ENCODE results near the gene CDH4. TPM values are rescaled to one million over a fixed set of nuclear protein-coding genes. Genes with fewer than 3 reads are reported as not detected.
A peak's percentile ranks its signal among the peaks of the same experiment; 100 is the strongest.

CDH4 gene
- polyA plus RNA-seq, 6 donors from 2014 or later: not detected

GRCh38 chr20:61897401-61898295 is 645.6 kb downstream of the CDH4 start:
- H3K4me3 Mint-ChIP-seq: no peak overlapping the region
- no peak for ATAC-seq (ENCODE audit: low read depth in 2 of 2)

GRCh38 chr20:61898405-61898804 is 646.3 kb downstream of the CDH4 start:
- Mint-ChIP-seq H3K27me3 (peaks cover 0 to 7% (median 3%) of the 10 kb centered on the region in 3 donors), H3K4me1 (no peaks in the 10 kb centered on the region), H3K9me3 (no peaks in the 10 kb centered on the region), H3K36me3 (no peaks in the 10 kb centered on the region), H3K27ac (no peak overlapping the region), H3K4me3 (no peak overlapping the region)
- DNase-seq: no peak
- ATAC-seq (ENCODE audit: low read depth in 2 of 2): no peak

More at GRCh38 chr20:61897401-61898295, 645.6 kb downstream of the CDH4 start:
- Mint-ChIP-seq H3K27ac (peak overlapping the region in 1 of 6 donors; percentile 69), H3K27me3 (peaks cover under 1 to 7% (median 6%) of the 10 kb centered on the region in 3 donors), H3K36me3 (no peaks in the 10 kb centered on the region), H3K4me1 (no peaks in the 10 kb centered on the region), H3K9me3 (no peaks in the 10 kb centered on the region)
- DNase-seq: no peak

GRCh38 chr20:61900011-61900944 is 648.2 kb downstream of the CDH4 start:
- DNase-seq (no peak), ATAC-seq (ENCODE audit: low read depth in 2 of 2) (no peak)
- no peak overlapping the region for H3K4me3 Mint-ChIP-seq
- no peaks in the 10 kb centered on the region for H3K4me1 Mint-ChIP-seq
- no peak overlapping the region for H3K27ac Mint-ChIP-seq
- no peaks in the 10 kb centered on the region for H3K9me3 Mint-ChIP-seq
- no peaks in the 10 kb centered on the region for H3K27me3 Mint-ChIP-seq
- H3K36me3 Mint-ChIP-seq: no peaks in the 10 kb centered on the region

GRCh38 chr20:61900945-61901293 is 648.9 kb downstream of the CDH4 start:
- H3K4me3 Mint-ChIP-seq: no peak overlapping the region
- peak overlapping the region in 1 of 6 donors; percentile 33 for H3K27ac Mint-ChIP-seq
- H3K36me3 Mint-ChIP-seq: no peaks in the 10 kb centered on the region
- ATAC-seq (ENCODE audit: low read depth in 2 of 2) (no peak), DNase-seq (no peak)
- H3K27me3 Mint-ChIP-seq: no peaks in the 10 kb centered on the region
- no peaks in the 10 kb centered on the region for H3K9me3 Mint-ChIP-seq
- no peaks in the 10 kb centered on the region for H3K4me1 Mint-ChIP-seq

GRCh38 chr20:61901392-61902220 is 649.5 kb downstream of the CDH4 start:
- ATAC-seq (ENCODE audit: low read depth in 2 of 2) (no peak), DNase-seq (no peak)
- Mint-ChIP-seq H3K27me3 (no peaks in the 10 kb centered on the region), H3K27ac (peak overlapping the region in 1 of 6 donors; percentile 57), H3K4me1 (no peaks in the 10 kb centered on the region), H3K9me3 (no peaks in the 10 kb centered on the region), H3K4me3 (no peak overlapping the region), H3K36me3 (no peaks in the 10 kb centered on the region)

- Mint-ChIP-seq H3K36me3 (no peaks in the 10 kb centered on the region), H3K4me1 (no peaks in the 10 kb centered on the region), H3K9me3 (no peaks in the 10 kb centered on the region), H3K27me3 (no peaks in the 10 kb centered on the region), H3K27ac (no peak overlapping the region), H3K4me3 (no peak overlapping the region)
- DNase-seq: no peak
- no peak for ATAC-seq (ENCODE audit: low read depth in 2 of 2)
Observed at GRCh38 chr20:61902221-61902869, 650.3 kb downstream of the CDH4 start.

- no peak for ATAC-seq (ENCODE audit: low read depth in 2 of 2)
- Mint-ChIP-seq H3K27me3 (no peaks in the 10 kb centered on the region), H3K4me3 (no peak overlapping the region), H3K36me3 (no peaks in the 10 kb centered on the region), H3K4me1 (no peaks in the 10 kb centered on the region), H3K27ac (peak overlapping the region in 2 of 6 donors; percentile 56 to 61), H3K9me3 (no peaks in the 10 kb centered on the region)
- no peak for DNase-seq
Observed at GRCh38 chr20:61903575-61904340, 651.7 kb downstream of the CDH4 start.

- Mint-ChIP-seq H3K36me3 (no peaks in the 10 kb centered on the region), H3K27me3 (no peaks in the 10 kb centered on the region), H3K4me1 (no peaks in the 10 kb centered on the region), H3K27ac (no peak overlapping the region), H3K4me3 (no peak overlapping the region), H3K9me3 (no peaks in the 10 kb centered on the region)
- ATAC-seq (ENCODE audit: low read depth in 2 of 2) (no peak), DNase-seq (no peak)
Observed at GRCh38 chr20:61904456-61904855, 652.4 kb downstream of the CDH4 start.

GRCh38 chr20:61905781-61906523 is 653.9 kb downstream of the CDH4 start:
- no peak overlapping the region for H3K4me3 Mint-ChIP-seq
- H3K4me1 Mint-ChIP-seq: no peaks in the 10 kb centered on the region
- ATAC-seq (ENCODE audit: low read depth in 2 of 2) (no peak), DNase-seq (no peak)
- H3K27me3 Mint-ChIP-seq: no peaks in the 10 kb centered on the region
- no peaks in the 10 kb centered on the region for H3K36me3 Mint-ChIP-seq
- H3K27ac Mint-ChIP-seq: no peak overlapping the region
- peaks cover 0 to under 1% (median 0%) of the 10 kb centered on the region in 7 donors for H3K9me3 Mint-ChIP-seq

GRCh38 chr20:61907081-61907891 is 655.2 kb downstream of the CDH4 start:
- Mint-ChIP-seq H3K27me3 (no peaks in the 10 kb centered on the region), H3K9me3 (peaks cover 0 to 3% (median 0%) of the 10 kb centered on the region in 7 donors), H3K4me3 (no peak overlapping the region), H3K4me1 (peaks cover 0 to 2% (median 0%) of the 10 kb centered on the region in 3 donors), H3K36me3 (no peaks in the 10 kb centered on the region), H3K27ac (no peak overlapping the region)
- no peak for DNase-seq
- ATAC-seq (ENCODE audit: low read depth in 2 of 2): no peak
